GM19023 (cell line): Measurements from ENCODE around the gene TSBP1.
"Not testable (repeated sequence)": the region's sequence is repeated elsewhere in the genome, so short reads cannot be mapped to it uniquely, and the experiment has no call there.

Source experiments
- ATAC-seq: cut with Tn5 transposase; IDR thresholded peaks from one replicate; pipeline ENCODE4 v1.9.1; 2021; ENCODE audit warnings: mild to moderate bottlenecking, moderate library complexity; ENCODE audit not compliant: unreplicated experiment

Gene TSBP1

GRCh38 chr6:32290886-32291450 is 80.7 kb downstream of the TSBP1 start:
- no peak for ATAC-seq

GRCh38 chr6:32288426-32288825 is 83.3 kb downstream of the TSBP1 start:
- no peak for ATAC-seq

GRCh38 chr6:32273801-32274577 is 97.7 kb downstream of the TSBP1 start:
- not testable (repeated sequence) for ATAC-seq

- no peak for ATAC-seq
Measured at GRCh38 chr6:32271429-32271828, 100.3 kb downstream of the TSBP1 start.

GRCh38 chr6:32268459-32268858 is 103.2 kb downstream of the TSBP1 start:
- not testable (repeated sequence) for ATAC-seq

- no peak for ATAC-seq
Measured at GRCh38 chr6:32267035-32267434, 104.7 kb downstream of the TSBP1 start.

GRCh38 chr6:32257262-32257661 is 114.4 kb downstream of the TSBP1 start:
- not testable (repeated sequence) for ATAC-seq

- ATAC-seq = no peak
Measured at GRCh38 chr6:32255199-32256153, 116.2 kb downstream of the TSBP1 start.

GRCh38 chr6:32254761-32255198 is 116.9 kb downstream of the TSBP1 start:
- ATAC-seq = no peak

GRCh38 chr6:32252331-32253009 is 119.2 kb downstream of the TSBP1 start:
- no peak for ATAC-seq

GRCh38 chr6:32249262-32249661 is 122.4 kb downstream of the TSBP1 start:
- no peak for ATAC-seq

GRCh38 chr6:32247401-32247800 is 124.3 kb downstream of the TSBP1 start:
- ATAC-seq = no peak

- ATAC-seq = no peak
Measured at GRCh38 chr6:32244946-32245398, 126.7 kb downstream of the TSBP1 start.

- ATAC-seq = no peak
Measured at GRCh38 chr6:32244270-32244669, 127.4 kb downstream of the TSBP1 start.
